ENCODE measurements around the gene RXRA. TPM values are rescaled to one million over a fixed set of nuclear protein-coding genes. Genes with fewer than 3 reads are reported as not detected.

Gene RXRA
- total and polyA plus RNA-seq, 9 donors, result 12.4 to 82.2 (median 70.6) TPM

- TF ChIP-seq CTCF (IDR thresholded peaks at IDR 0.05), result no peak
- TF ChIP-seq EP300 (IDR thresholded peaks at IDR 0.05), result no peak
- no peak for TF ChIP-seq POLR2A (IDR thresholded peaks at IDR 0.05)
- Histone ChIP-seq H3K4me1 (ENCODE audit: insufficient read depth) (peaks cover 27% of the 10 kb centered on the region), H3K27me3 (no peaks in the 10 kb centered on the region), H3K27ac (no peak overlapping the region), H3K36me3 (no peaks in the 10 kb centered on the region), H3K9me3 (no peaks in the 10 kb centered on the region), H3K4me3 (no peak overlapping the region)
- WGBS, 3 donors, result 80 to 93% (median 81%) methylated on average over 17 of the region's 17 CpGs
- no peak for DNase-seq
- intact Hi-C loops (cut with DNase I), result no loop called here
Measured at GRCh38 chr9:134410071-134410834, 84.0 kb downstream of the RXRA start.

GRCh38 chr9:134410835-134411217 lies 84.6 kb downstream of the RXRA start:
- Histone ChIP-seq H3K27me3 (no peaks in the 10 kb centered on the region), H3K27ac (no peak overlapping the region), H3K4me3 (no peak overlapping the region), H3K36me3 (no peaks in the 10 kb centered on the region), H3K4me1 (ENCODE audit: insufficient read depth) (peaks cover 22% of the 10 kb centered on the region), H3K9me3 (no peaks in the 10 kb centered on the region)
- TF ChIP-seq CTCF (IDR thresholded peaks at IDR 0.05) (no peak), POLR2A (IDR thresholded peaks at IDR 0.05) (no peak), EP300 (IDR thresholded peaks at IDR 0.05) (no peak)
- 88 to 95% (median 92%) methylated on average over 11 to 12 of the region's 12 CpGs for WGBS, 3 donors
- intact Hi-C loops (cut with DNase I), result no loop called here
- DNase-seq, result no peak

- no peak for DNase-seq
- Histone ChIP-seq H3K4me3 (no peak overlapping the region), H3K4me1 (ENCODE audit: insufficient read depth) (peaks cover 19% of the 10 kb centered on the region), H3K27me3 (no peaks in the 10 kb centered on the region), H3K36me3 (no peaks in the 10 kb centered on the region), H3K27ac (no peak overlapping the region), H3K9me3 (no peaks in the 10 kb centered on the region)
- intact Hi-C loops (cut with DNase I), result no loop called here
- 64 to 70% (median 67%) methylated on average over 24 to 25 of the region's 25 CpGs for WGBS, 3 donors
- TF ChIP-seq CTCF (IDR thresholded peaks at IDR 0.05) (no peak), EP300 (IDR thresholded peaks at IDR 0.05) (no peak), POLR2A (IDR thresholded peaks at IDR 0.05) (no peak)
Measured at GRCh38 chr9:134411440-134412297, 85.4 kb downstream of the RXRA start.

- intact Hi-C loops (cut with DNase I), result no loop called here
- Histone ChIP-seq H3K27ac (no peak overlapping the region), H3K27me3 (no peaks in the 10 kb centered on the region), H3K4me1 (ENCODE audit: insufficient read depth) (peaks cover 16% of the 10 kb centered on the region), H3K36me3 (no peaks in the 10 kb centered on the region), H3K4me3 (no peak overlapping the region), H3K9me3 (no peaks in the 10 kb centered on the region)
- no peak for DNase-seq
- WGBS, 3 donors, result 81 to 87% (median 81%) methylated on average over 16 of the region's 16 CpGs
- TF ChIP-seq CTCF (IDR thresholded peaks at IDR 0.05), result no peak
- no peak for TF ChIP-seq EP300 (IDR thresholded peaks at IDR 0.05)
- TF ChIP-seq POLR2A (IDR thresholded peaks at IDR 0.05), result no peak
Measured at GRCh38 chr9:134412298-134412711, 86.0 kb downstream of the RXRA start.
